Measurements from ENCODE around the gene CDC34. TPM values are rescaled to one million over a fixed set of nuclear protein-coding genes. Genes with fewer than 3 reads are reported as not detected.
"Not testable (repeated sequence)": the region's sequence is repeated elsewhere in the genome, so short reads cannot be mapped to it uniquely, and the experiment has no call there.

Gene CDC34
- total RNA-seq, 2 experiments from 2014 or later: 42.1 to 42.5 TPM

DNA sequence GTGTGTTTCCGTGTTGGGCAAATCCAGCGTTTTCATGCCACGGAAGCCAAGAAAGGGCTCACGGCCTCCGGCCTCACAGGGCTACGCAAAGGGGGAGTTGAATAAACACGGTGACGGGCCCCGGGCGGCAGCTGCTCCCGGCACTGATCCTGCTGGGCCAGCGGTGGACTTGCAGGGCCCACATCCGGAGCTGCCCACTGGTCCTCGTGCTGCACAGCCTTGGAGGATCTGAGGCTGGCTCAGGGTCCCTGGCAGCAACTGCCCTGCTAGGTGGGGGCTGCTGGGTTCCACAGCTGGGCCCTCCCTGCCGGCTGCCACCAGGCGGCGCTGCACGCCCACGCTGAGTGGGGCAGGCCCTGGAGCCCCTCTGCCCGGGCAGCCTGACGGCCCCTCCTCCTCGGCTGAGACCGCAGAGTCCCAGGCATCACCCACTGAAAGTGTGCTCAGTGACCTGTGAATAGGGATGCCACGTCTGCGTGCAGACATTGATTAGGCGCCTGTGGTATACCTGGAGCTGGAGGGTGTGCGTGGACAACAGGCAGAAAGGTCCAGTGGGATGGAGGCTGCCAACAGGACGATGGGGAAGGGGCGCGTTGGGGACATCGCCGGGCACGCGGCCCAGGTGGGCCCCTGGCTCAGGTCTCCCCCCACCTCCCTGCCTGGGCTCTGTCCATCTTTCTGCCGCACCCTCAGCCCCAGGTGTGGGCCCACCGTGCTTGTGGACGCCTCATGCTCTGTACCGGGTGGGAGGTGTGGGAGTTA is 52.9 kb downstream of the CDC34 start:
- Mint-ChIP-seq H3K9me3 (no peaks in the 10 kb centered on the region), H3K27ac (peak overlapping the region; percentile 26), H3K4me1 (ENCODE audit: low read depth) (peaks cover 9% of the 10 kb centered on the region), H3K27me3 (ENCODE audit: low read depth) (peaks cover 12% of the 10 kb centered on the region), H3K4me3 (no peak overlapping the region), H3K36me3 (ENCODE audit: low read depth) (no peaks in the 10 kb centered on the region)
- CTCF ChIA-PET: interaction anchor here (0.6 to 1.5 kb wide), 9 partner anchors 10 to 199 kb away, joined by 3 to 7 read pairs (median 3); no protein-coding TSS in a partner anchor
- intact Hi-C loops (cut with micrococcal nuclease): loop anchor here (2.0 kb wide), 1 partner anchor 150 kb away; no protein-coding TSS in a partner anchor
- DNase-seq: peak; percentile 64

DNA sequence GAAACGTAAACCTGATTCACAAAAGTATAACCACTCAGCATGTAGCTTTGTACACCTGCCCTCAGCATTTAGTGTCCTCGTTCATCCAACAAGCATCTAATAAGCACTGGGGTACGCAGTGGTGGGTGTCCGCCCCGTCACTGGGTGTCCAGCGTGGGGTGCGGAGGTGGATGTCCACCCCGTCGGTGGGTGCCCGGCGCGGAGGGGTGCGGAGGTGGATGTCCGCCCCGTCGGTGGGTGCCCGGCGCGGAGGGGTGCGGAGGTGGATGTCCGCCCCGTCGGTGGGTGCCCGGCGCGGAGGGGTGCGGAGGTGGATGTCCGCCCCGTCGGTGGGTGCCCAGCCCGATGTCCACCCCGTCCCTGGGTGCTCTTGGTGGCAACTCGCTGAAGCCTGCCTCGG is 53.6 kb downstream of the CDC34 start:
- DNase-seq; H3K4me1 Mint-ChIP-seq (ENCODE audit: low read depth); H3K9me3 Mint-ChIP-seq; H3K27ac Mint-ChIP-seq; H3K4me3 Mint-ChIP-seq; H3K36me3 Mint-ChIP-seq (ENCODE audit: low read depth): not testable (repeated sequence)
- peaks cover 12% of the 10 kb centered on the region for H3K27me3 Mint-ChIP-seq (ENCODE audit: low read depth)
- intact Hi-C loops (cut with micrococcal nuclease): loop anchor here (2.0 kb wide), 1 partner anchor 150 kb away; no protein-coding TSS in a partner anchor
- CTCF ChIA-PET: interaction anchor here (0.7 to 1.0 kb wide), 2 partner anchors 49 to 138 kb away, joined by 3 read pairs; no protein-coding TSS in a partner anchor

DNA sequence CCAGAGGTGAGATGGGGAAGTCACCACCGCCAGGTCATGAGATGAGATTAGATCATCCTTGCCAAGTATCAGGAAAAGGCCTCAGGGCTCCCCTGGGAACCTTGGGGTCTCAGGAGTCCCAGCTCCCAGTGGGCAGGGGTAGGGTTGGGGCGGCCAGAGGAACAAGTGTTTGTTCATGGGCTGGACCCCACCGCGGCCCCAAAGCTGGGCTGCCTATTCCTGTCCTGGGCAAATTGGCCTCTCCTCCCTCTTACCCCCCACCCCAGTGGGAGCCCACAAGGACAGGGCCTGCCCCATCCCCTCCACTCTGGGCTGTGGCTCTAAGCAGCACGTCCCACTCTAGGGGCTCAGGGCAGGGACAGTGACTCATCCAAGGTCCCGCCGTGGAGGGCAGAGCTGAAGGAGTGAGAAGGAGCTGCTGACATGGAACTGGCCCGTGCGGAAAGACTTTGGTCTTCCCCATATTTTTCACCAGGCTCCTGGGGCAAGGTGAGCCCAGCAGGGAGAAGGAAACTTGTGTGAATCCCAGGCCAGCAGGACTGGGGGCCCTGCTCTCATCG is 54.1 kb downstream of the CDC34 start:
- no peaks in the 10 kb centered on the region for H3K36me3 Mint-ChIP-seq (ENCODE audit: low read depth)
- no peak for DNase-seq
- intact Hi-C loops (cut with micrococcal nuclease): loop anchor here (2.0 kb wide), 1 partner anchor 149 kb away; no protein-coding TSS in a partner anchor
- CTCF ChIA-PET: interaction anchor here (0.7 to 1.1 kb wide), 3 partner anchors 23 to 138 kb away, joined by 3 to 4 read pairs (median 3); no protein-coding TSS in a partner anchor
- no peak overlapping the region for H3K27ac Mint-ChIP-seq
- no peak overlapping the region for H3K4me3 Mint-ChIP-seq
- no peaks in the 10 kb centered on the region for H3K9me3 Mint-ChIP-seq
- peaks cover 9% of the 10 kb centered on the region for H3K4me1 Mint-ChIP-seq (ENCODE audit: low read depth)
- H3K27me3 Mint-ChIP-seq (ENCODE audit: low read depth): peaks cover 13% of the 10 kb centered on the region

DNA sequence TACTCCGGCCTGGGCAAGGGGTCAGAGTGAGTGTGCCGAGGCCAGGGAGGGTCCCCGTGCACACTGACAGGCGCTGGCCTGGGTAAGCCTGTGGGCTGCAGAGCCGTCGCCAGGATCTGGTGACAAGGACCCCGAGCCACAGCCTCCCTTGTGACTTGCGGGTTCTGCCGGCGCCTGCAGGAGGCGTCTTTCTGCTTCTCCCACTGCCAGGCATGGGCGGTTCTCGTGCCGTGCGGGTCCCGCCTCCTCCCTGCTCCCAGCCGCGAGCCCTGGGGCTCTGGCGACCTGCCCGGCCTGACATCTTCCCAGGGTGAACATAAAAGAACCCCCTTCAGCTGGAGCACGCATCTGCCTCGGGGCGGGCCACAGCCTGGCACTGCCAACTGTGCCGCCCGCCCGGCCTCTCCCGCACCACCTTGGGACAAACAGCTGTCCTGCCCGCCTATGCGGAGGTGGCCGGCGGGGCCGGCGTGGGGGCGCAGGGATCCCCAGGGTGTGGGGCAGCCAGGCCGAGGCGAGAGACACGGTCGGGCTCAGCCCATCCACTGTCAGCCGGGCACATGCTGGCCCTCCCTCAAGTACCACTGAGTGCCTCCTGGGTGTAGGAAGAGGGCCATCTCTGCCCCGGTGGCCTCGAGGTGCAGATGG is 56.7 kb downstream of the CDC34 start:
- CTCF ChIA-PET: no interaction called here
- Mint-ChIP-seq H3K27me3 (ENCODE audit: low read depth) (peaks cover 18% of the 10 kb centered on the region), H3K9me3 (no peaks in the 10 kb centered on the region), H3K4me3 (no peak overlapping the region), H3K4me1 (ENCODE audit: low read depth) (peaks cover 11% of the 10 kb centered on the region), H3K27ac (no peak overlapping the region), H3K36me3 (ENCODE audit: low read depth) (no peaks in the 10 kb centered on the region)
- DNase-seq: peak; percentile 82
- intact Hi-C loops (cut with micrococcal nuclease): loop anchor here (2.0 kb wide), 1 partner anchor 41 kb away; no protein-coding TSS in a partner anchor

DNA sequence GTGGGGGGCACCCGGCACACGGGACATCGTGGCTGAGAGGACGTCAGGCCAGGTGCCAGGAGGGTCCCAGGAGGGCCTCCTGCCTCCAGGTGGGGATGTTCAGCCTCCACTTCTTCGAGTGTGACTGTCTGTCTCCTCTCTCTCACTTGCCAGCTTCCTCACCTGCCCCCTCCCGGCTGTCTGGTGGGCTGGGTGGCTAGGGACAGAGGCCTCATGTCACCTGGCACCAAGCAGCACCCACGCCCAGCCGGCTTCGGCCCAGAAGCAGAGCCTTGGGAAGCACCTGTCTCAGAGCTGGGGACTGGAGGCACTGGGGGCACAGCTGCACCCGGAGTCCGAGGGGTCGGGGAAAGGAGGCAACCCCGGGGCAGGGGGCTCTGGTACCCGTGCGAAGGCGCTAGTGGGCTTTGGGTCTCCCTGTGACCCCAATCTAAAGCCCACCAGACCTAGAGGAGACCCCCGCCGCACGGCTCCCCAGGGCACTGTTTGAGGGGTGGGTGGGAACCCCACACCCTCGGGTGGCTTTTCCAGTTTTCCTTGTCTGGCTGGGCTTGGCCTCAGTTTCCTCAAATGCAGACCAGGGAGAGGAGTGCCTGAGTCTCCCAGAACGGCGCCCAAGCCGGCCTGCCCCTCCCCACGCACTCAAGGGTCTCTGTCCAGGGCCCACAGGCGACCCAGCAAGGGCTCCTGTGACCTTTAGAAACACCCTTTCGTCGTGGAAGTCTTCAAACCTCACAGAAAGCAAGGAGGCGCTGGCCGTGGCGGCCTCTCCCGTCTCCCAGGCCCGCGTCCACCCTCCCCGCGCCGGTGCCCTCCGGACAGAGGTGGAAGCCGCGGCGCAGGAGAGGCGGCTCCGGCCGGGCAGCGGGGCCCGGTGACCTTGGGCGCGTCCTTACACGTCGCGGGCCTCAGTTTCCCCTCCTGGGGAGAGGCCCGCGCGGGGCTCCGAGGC is 57.5 kb downstream of the CDC34 start:
- DNase-seq: peak; percentile 17
- H3K4me3 Mint-ChIP-seq: peak overlapping the region; percentile 12

DNA sequence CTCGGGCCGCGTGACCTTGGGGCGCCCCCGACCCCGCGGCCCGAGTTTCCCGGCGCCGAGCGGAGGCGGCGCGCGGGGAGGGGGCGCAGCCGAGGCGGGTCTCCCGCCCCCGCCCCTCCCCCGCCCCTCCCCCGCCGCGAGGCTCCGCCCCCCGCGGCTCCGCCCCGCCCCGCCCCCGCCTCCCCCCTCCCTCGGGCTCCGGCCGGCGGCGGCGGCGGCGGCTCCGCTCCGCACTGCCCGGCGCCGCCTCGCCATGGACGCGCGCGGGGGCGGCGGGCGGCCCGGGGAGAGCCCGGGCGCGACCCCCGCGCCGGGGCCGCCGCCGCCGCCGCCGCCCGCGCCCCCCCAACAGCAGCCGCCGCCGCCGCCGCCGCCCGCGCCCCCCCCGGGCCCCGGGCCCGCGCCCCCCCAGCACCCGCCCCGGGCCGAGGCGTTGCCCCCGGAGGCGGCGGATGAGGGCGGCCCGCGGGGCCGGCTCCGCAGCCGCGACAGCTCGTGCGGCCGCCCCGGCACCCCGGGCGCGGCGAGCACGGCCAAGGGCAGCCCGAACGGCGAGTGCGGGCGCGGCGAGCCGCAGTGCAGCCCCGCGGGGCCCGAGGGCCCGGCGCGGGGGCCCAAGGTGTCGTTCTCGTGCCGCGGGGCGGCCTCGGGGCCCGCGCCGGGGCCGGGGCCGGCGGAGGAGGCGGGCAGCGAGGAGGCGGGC is 58.3 kb downstream of the CDC34 start, which contains the start of gene HCN2:
Gene HCN2, plus strand, starts transcription at position 189 of the 703 bp plus-strand sequence. Its CDS starts 65 bp downstream, at position 254.
- intact Hi-C loops (cut with micrococcal nuclease): loop anchor here (2.0 kb wide), 1 partner anchor 39 kb away; no protein-coding TSS in a partner anchor
- H3K4me3 Mint-ChIP-seq: peak within 1 kb of the TSS; percentile 12
- CTCF ChIA-PET: no interaction called here

More for the DNA sequence above, 57.5 kb downstream of the CDC34 start:
- peaks cover 22% of the 10 kb centered on the region for H3K27me3 Mint-ChIP-seq (ENCODE audit: low read depth)
- intact Hi-C loops (cut with micrococcal nuclease): loop anchor here (2.0 kb wide), 1 partner anchor 40 kb away; no protein-coding TSS in a partner anchor
- peaks cover 9% of the 10 kb centered on the region for H3K4me1 Mint-ChIP-seq (ENCODE audit: low read depth)
- H3K9me3 Mint-ChIP-seq: no peaks in the 10 kb centered on the region
- no peaks in the 10 kb centered on the region for H3K36me3 Mint-ChIP-seq (ENCODE audit: low read depth)
- CTCF ChIA-PET: no interaction called here
- H3K27ac Mint-ChIP-seq: no peak overlapping the region

DNA sequence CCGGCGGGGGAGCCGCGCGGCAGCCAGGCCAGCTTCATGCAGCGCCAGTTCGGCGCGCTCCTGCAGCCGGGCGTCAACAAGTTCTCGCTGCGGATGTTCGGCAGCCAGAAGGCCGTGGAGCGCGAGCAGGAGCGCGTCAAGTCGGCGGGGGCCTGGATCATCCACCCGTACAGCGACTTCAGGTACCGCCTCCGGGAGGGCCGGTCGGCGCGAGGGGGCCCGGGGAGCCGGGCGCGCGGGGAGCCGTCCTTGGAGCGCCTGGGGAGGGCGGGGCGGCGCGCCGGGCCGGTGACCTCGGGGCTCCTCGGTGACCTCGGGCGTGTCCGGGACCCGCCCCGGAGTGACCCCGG is 58.8 kb downstream of the CDC34 start:
- H3K4me3 Mint-ChIP-seq: no peak overlapping the region
- intact Hi-C loops (cut with micrococcal nuclease): no loop called here

More for the DNA sequence above, 58.3 kb downstream of the CDC34 start, which contains the start of gene HCN2:
- peaks cover 9% of the 10 kb centered on the region for H3K4me1 Mint-ChIP-seq (ENCODE audit: low read depth)
- H3K27me3 Mint-ChIP-seq (ENCODE audit: low read depth): peaks cover 22% of the 10 kb centered on the region
- no peak within 1 kb of the TSS for H3K27ac Mint-ChIP-seq
- H3K9me3 Mint-ChIP-seq: no peaks in the 10 kb centered on the region
- H3K36me3 Mint-ChIP-seq (ENCODE audit: low read depth): no peaks in the 10 kb centered on the region
- no peak for DNase-seq

DNA sequence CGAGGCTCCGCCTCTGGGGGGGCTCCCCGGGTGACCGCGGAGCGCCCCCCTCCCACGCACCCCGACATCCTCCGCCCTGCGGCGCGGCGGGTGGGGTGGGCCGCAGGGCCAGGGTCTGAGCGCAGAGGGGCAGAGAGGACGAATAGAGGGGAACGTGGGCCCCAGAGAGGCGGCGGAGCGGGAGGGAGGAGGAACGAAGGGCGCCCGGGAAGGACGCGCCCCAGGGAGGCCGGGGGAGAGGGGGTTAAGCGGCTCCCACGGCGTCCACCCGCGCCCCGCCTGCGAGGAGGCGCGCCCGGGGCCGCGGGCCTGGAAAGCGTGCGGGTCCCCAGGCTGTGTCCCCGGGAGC is 59.2 kb downstream of the CDC34 start:
- Mint-ChIP-seq H3K9me3 (no peaks in the 10 kb centered on the region), H3K4me1 (ENCODE audit: low read depth) (peaks cover 9% of the 10 kb centered on the region), H3K27me3 (ENCODE audit: low read depth) (peaks cover 22% of the 10 kb centered on the region), H3K36me3 (ENCODE audit: low read depth) (no peaks in the 10 kb centered on the region), H3K27ac (no peak overlapping the region), H3K4me3 (no peak overlapping the region)
- intact Hi-C loops (cut with micrococcal nuclease): no loop called here
- DNase-seq: no peak
- CTCF ChIA-PET: no interaction called here

More for the DNA sequence above, 58.8 kb downstream of the CDC34 start:
- CTCF ChIA-PET: no interaction called here
- Mint-ChIP-seq H3K27me3 (ENCODE audit: low read depth) (peaks cover 22% of the 10 kb centered on the region), H3K9me3 (no peaks in the 10 kb centered on the region), H3K36me3 (ENCODE audit: low read depth) (no peaks in the 10 kb centered on the region), H3K27ac (no peak overlapping the region), H3K4me1 (ENCODE audit: low read depth) (peaks cover 9% of the 10 kb centered on the region)
- DNase-seq: peak; percentile 23

DNA sequence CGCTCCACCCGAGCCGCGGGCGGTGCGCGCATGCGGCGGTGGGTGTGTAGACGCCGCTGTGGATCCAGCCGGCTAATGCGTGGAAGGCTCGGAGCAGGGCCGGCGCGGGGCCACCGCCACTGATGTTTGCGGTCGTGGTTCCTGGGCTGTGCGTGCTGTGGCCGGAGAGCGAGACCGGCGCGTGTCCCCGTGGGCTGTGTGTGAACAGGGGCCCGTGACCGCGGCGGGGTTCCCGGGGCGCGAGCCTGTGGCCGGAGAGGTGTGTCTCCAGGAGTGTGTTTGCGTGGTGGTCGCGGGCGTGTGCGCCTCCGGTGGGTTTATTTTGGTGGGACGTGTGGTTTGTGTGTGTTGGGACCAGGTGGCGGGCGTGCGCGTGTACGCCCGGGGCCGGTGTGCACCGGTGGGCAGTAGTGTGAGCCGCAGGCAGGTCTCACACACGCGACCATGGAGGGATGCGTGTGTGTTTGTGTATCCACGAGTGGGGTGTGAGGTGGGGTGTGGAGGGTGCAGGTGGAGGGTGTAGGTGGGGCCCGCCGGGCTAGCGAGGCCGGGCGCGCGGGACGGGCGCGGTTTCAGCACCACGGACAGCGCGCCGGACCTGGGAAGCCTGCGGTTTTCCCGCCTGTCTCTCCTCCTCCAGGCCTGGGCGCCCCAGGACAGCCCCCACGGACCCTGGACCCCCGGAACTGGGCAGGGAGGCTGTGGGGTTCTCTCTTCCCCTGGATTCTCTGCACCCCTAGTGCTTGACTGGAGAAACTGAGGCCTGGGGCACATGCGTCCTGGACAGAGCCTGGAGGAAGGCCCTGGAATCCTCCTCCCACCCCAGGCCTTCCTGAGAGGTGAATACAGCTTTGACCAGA is 59.8 kb downstream of the CDC34 start:
- Mint-ChIP-seq H3K9me3 (no peaks in the 10 kb centered on the region), H3K4me1 (ENCODE audit: low read depth) (peaks cover 9% of the 10 kb centered on the region), H3K36me3 (ENCODE audit: low read depth) (no peaks in the 10 kb centered on the region), H3K27ac (no peak overlapping the region), H3K27me3 (ENCODE audit: low read depth) (peaks cover 20% of the 10 kb centered on the region), H3K4me3 (no peak overlapping the region)
- intact Hi-C loops (cut with micrococcal nuclease): no loop called here
- CTCF ChIA-PET: no interaction called here
- DNase-seq: no peak
